Measurements from ENCODE around the gene HUNK.

The HUNK gene

DNA sequence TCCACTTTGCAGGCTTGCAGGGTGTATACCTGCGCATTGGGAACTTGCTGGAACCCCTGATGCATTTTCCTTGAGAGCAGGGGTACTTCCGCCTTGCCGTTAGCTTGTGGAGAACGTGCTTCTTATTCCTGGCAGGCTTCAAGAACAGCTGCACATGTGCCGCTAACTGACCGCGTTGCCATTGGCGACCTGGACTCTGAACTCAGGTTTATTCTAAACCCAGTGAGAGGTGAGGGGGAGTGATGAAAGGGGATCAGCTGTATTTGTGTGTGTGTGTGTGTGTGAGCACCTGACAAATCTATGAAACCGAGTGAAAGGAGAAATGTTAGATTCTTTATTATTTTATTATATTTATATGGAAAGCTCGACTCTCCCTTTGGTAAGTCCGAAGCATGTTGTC lies 128.6 kb downstream of the HUNK start:
- no peak for TF ChIP-seq SIN3A (IDR thresholded peaks at IDR 0.05; ENCODE audit: borderline replicate concordance, insufficient read depth, low read length)
- TF ChIP-seq, protein P1, sequence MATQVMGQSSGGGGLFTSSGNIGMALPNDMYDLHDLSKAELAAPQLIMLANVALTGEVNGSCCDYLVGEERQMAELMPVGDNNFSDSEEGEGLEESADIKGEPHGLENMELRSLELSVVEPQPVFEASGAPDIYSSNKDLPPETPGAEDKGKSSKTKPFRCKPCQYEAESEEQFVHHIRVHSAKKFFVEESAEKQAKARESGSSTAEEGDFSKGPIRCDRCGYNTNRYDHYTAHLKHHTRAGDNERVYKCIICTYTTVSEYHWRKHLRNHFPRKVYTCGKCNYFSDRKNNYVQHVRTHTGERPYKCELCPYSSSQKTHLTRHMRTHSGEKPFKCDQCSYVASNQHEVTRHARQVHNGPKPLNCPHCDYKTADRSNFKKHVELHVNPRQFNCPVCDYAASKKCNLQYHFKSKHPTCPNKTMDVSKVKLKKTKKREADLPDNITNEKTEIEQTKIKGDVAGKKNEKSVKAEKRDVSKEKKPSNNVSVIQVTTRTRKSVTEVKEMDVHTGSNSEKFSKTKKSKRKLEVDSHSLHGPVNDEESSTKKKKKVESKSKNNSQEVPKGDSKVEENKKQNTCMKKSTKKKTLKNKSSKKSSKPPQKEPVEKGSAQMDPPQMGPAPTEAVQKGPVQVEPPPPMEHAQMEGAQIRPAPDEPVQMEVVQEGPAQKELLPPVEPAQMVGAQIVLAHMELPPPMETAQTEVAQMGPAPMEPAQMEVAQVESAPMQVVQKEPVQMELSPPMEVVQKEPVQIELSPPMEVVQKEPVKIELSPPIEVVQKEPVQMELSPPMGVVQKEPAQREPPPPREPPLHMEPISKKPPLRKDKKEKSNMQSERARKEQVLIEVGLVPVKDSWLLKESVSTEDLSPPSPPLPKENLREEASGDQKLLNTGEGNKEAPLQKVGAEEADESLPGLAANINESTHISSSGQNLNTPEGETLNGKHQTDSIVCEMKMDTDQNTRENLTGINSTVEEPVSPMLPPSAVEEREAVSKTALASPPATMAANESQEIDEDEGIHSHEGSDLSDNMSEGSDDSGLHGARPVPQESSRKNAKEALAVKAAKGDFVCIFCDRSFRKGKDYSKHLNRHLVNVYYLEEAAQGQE (IDR thresholded peaks at IDR 0.05; ENCODE audit: insufficient read depth in 1 of 2, low read depth in 2 of 2, low read length in 2 of 2), result no peak
- TF ChIP-seq FOXP2 (optimal IDR thresholded peaks at IDR 0.05; ENCODE audit: borderline replicate concordance, extremely low read depth, extremely low read length, insufficient read depth), result no peak
- TF ChIP-seq POLR2AphosphoS5 (IDR thresholded peaks at IDR 0.05; ENCODE audit: low read depth, low read length), result no peak
- TF ChIP-seq TAF1 (IDR thresholded peaks at IDR 0.05; ENCODE audit: borderline replicate concordance, insufficient read depth, low read length), result no peak

GRCh38 chr21:32003411-32003810 lies 130.6 kb downstream of the HUNK start:
- TF ChIP-seq SIN3A (IDR thresholded peaks at IDR 0.05; ENCODE audit: borderline replicate concordance, insufficient read depth, low read length) (no peak), POLR2AphosphoS5 (IDR thresholded peaks at IDR 0.05; ENCODE audit: low read depth, low read length) (no peak), FOXP2 (optimal IDR thresholded peaks at IDR 0.05; ENCODE audit: borderline replicate concordance, extremely low read depth, extremely low read length, insufficient read depth) (no peak)
- TF ChIP-seq, protein P1 (IDR thresholded peaks at IDR 0.05; ENCODE audit: insufficient read depth in 1 of 2, low read depth in 2 of 2, low read length in 2 of 2), result no peak

GRCh38 chr21:32004291-32004690 lies 131.5 kb downstream of the HUNK start:
- TF ChIP-seq TAF1 (IDR thresholded peaks at IDR 0.05; ENCODE audit: borderline replicate concordance, insufficient read depth, low read length) (no peak), SIN3A (IDR thresholded peaks at IDR 0.05; ENCODE audit: borderline replicate concordance, insufficient read depth, low read length) (no peak), FOXP2 (optimal IDR thresholded peaks at IDR 0.05; ENCODE audit: borderline replicate concordance, extremely low read depth, extremely low read length, insufficient read depth) (no peak), POLR2AphosphoS5 (IDR thresholded peaks at IDR 0.05; ENCODE audit: low read depth, low read length) (no peak)
- TF ChIP-seq, protein P1 (IDR thresholded peaks at IDR 0.05; ENCODE audit: insufficient read depth in 1 of 2, low read depth in 2 of 2, low read length in 2 of 2), result no peak

DNA sequence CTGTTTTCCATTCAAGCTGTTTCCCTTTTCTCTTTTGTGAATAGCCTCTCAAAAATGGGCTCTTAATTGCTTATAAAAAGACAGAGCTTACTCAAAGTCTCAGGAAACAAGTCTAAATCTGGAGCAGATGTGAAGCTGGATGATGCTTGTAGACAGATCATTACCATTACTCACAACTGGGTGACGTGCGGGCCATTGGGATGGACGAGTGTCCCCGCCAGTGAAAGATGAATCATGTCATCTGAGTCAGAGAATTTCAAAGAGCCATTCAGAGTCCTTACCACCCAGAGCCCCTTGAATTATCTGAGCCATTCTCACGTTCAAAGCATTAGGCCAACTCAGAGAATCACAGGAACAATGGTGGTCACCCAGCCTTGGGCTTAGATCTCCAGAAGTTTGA lies 134.6 kb downstream of the HUNK start:
- TF ChIP-seq POLR2AphosphoS5 (IDR thresholded peaks at IDR 0.05; ENCODE audit: low read depth, low read length) (peak; percentile 47; the same call in 1 of the 2 replicates), TAF1 (IDR thresholded peaks at IDR 0.05; ENCODE audit: borderline replicate concordance, insufficient read depth, low read length) (no peak)

GRCh38 chr21:32008714-32009113 lies 135.9 kb downstream of the HUNK start:
- TF ChIP-seq POLR2AphosphoS5 (IDR thresholded peaks at IDR 0.05; ENCODE audit: low read depth, low read length) (no peak), SIN3A (IDR thresholded peaks at IDR 0.05; ENCODE audit: borderline replicate concordance, insufficient read depth, low read length) (no peak), TAF1 (IDR thresholded peaks at IDR 0.05; ENCODE audit: borderline replicate concordance, insufficient read depth, low read length) (no peak), FOXP2 (optimal IDR thresholded peaks at IDR 0.05; ENCODE audit: borderline replicate concordance, extremely low read depth, extremely low read length, insufficient read depth) (no peak)
- TF ChIP-seq, protein P1 (IDR thresholded peaks at IDR 0.05; ENCODE audit: insufficient read depth in 1 of 2, low read depth in 2 of 2, low read length in 2 of 2), result no peak
